ENCODE measurements around the gene GJA9.
"Not testable (repeated sequence)": the region's sequence is repeated elsewhere in the genome, so short reads cannot be mapped to it uniquely, and the experiment has no call there.

GJA9 gene

GRCh38 chr1:38881487-38881886 is at the start of gene GJA9:
GJA9 (minus strand) TSS chr1:38881587; CDS start chr1:38876098, 5,489 bp downstream.
- no peak for ATAC-seq

GRCh38 chr1:38929476-38929875 is 48.1 kb upstream of the GJA9 start:
- ATAC-seq: no peak

GRCh38 chr1:38929054-38929453 is 47.7 kb upstream of the GJA9 start:
- no peak for ATAC-seq

GRCh38 chr1:38926091-38926490 is 44.7 kb upstream of the GJA9 start:
- ATAC-seq: no peak

GRCh38 chr1:38925391-38925790 is 44.0 kb upstream of the GJA9 start:
- ATAC-seq: no peak

GRCh38 chr1:38923607-38924006 is 42.2 kb upstream of the GJA9 start:
- no peak for ATAC-seq

GRCh38 chr1:38919130-38919529 is 37.7 kb upstream of the GJA9 start:
- no peak for ATAC-seq

- no peak for ATAC-seq
These were observed 37.2 kb upstream of the GJA9 start for GRCh38 chr1:38918568-38918967.

GRCh38 chr1:38917772-38918171 is 36.4 kb upstream of the GJA9 start:
- no peak for ATAC-seq

GRCh38 chr1:38917337-38917736 is 36.0 kb upstream of the GJA9 start:
- no peak for ATAC-seq

GRCh38 chr1:38915352-38915948 is 34.1 kb upstream of the GJA9 start:
- ATAC-seq: no peak

- ATAC-seq: not testable (repeated sequence)
These were observed 33.5 kb upstream of the GJA9 start for GRCh38 chr1:38914908-38915307.

GRCh38 chr1:38908821-38909220 is 27.4 kb upstream of the GJA9 start:
- ATAC-seq: no peak

- no peak for ATAC-seq
These were observed 24.6 kb upstream of the GJA9 start for GRCh38 chr1:38905985-38906384.

- ATAC-seq: no peak
These were observed 18.2 kb upstream of the GJA9 start for GRCh38 chr1:38899560-38899959.

- no peak for ATAC-seq
These were observed 17.4 kb upstream of the GJA9 start for GRCh38 chr1:38898653-38899230.

- ATAC-seq: no peak
These were observed 14.8 kb upstream of the GJA9 start for GRCh38 chr1:38896169-38896568.

GRCh38 chr1:38892976-38893375 is 11.6 kb upstream of the GJA9 start:
- ATAC-seq: no peak

- no peak for ATAC-seq
These were observed 10.4 kb upstream of the GJA9 start for GRCh38 chr1:38891753-38892152.

GRCh38 chr1:38889589-38889988 is 8.2 kb upstream of the GJA9 start:
- no peak for ATAC-seq

GRCh38 chr1:38888423-38889333 is 7.3 kb upstream of the GJA9 start:
- no peak for ATAC-seq

- ATAC-seq: no peak
These were observed 3.7 kb upstream of the GJA9 start for GRCh38 chr1:38885092-38885491.

GRCh38 chr1:38875811-38876210 is 5.6 kb downstream of the GJA9 start:
- no peak for ATAC-seq
